Tibial nerve (tissue), 4 donors: ENCODE data around the gene MPC2.

ENCODE experiments used
- EP300 ChIP-seq, 2 donors: sonication (generic); formaldehyde crosslinking; IDR thresholded peaks; one replicate each; pipeline ENCODE4 v1.6.1; 2017; ENCODE audit warnings: antibody characterized with exemption in 2 of 2, mild to moderate bottlenecking in 1 of 2
- POLR2A ChIP-seq, 2 donors: fragments of 450-650 bp; IDR thresholded peaks; one replicate each; pipeline ENCODE4 v1.6.1; 2017; ENCODE audit warnings: antibody characterized with exemption in 2 of 2, mild to moderate bottlenecking in 2 of 2, moderate library complexity in 2 of 2
- TF ChIP-seq, protein P1 (sequence below), 5 experiments: fragments of 200-600 bp in 3 of 5; fragments of 450-650 bp in 2 of 5; sonication (generic) in 3 of 5; IDR thresholded peaks; one replicate each; pipeline ENCODE4 v1.5.1; 2016 to 2019; ENCODE audit warnings: antibody characterized with exemption in 5 of 5, mild to moderate bottlenecking in 3 of 5, moderate library complexity in 2 of 5

DNA sequence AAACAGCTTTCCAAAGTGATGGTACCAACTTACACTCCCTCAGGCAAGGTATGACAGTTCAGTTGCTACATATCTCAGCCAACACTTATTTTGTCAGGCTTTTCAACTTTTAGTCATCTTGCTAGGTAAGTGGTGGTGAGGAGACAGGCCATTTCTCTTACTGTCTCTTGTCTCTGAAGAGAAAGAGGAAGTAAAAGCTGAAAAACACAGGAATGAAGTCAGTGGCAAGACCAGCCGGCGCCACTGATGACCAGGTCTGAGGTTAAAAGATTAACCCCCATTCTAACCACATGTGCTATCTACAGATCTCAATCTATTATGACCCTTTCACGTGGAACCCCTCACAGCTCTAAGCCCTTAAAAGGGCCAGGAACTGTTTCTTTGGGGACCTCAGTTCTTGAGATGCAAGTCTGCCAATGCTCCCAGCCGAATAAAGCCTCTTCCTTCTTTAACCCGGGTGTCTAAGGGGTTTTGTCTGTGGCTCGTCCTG is 27.1 kb downstream of the MPC2 start:
- TF ChIP-seq, protein P1, sequence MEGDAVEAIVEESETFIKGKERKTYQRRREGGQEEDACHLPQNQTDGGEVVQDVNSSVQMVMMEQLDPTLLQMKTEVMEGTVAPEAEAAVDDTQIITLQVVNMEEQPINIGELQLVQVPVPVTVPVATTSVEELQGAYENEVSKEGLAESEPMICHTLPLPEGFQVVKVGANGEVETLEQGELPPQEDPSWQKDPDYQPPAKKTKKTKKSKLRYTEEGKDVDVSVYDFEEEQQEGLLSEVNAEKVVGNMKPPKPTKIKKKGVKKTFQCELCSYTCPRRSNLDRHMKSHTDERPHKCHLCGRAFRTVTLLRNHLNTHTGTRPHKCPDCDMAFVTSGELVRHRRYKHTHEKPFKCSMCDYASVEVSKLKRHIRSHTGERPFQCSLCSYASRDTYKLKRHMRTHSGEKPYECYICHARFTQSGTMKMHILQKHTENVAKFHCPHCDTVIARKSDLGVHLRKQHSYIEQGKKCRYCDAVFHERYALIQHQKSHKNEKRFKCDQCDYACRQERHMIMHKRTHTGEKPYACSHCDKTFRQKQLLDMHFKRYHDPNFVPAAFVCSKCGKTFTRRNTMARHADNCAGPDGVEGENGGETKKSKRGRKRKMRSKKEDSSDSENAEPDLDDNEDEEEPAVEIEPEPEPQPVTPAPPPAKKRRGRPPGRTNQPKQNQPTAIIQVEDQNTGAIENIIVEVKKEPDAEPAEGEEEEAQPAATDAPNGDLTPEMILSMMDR (IDR thresholded peaks at IDR 0.05): no peak
- TF ChIP-seq POLR2A (IDR thresholded peaks at IDR 0.05) (no peak), EP300 (IDR thresholded peaks at IDR 0.05) (no peak)
